ENCODE measurements around the gene CSMD2.
"Not testable (repeated sequence)": the region's sequence is repeated elsewhere in the genome, so short reads cannot be mapped to it uniquely, and the experiment has no call there.

CSMD2 gene

GRCh38 chr1:34050709-34051485 is 114.1 kb downstream of the CSMD2 start:
- DNase-seq = no peak

GRCh38 chr1:34049994-34050393 is 115.0 kb downstream of the CSMD2 start:
- DNase-seq = no peak

- DNase-seq = no peak
Measured at GRCh38 chr1:34049477-34049876, 115.6 kb downstream of the CSMD2 start.

- no peak for DNase-seq
Measured at GRCh38 chr1:34037856-34038255, 127.2 kb downstream of the CSMD2 start.

GRCh38 chr1:34037109-34037508 is 127.9 kb downstream of the CSMD2 start:
- DNase-seq = no peak

GRCh38 chr1:34034036-34034435 is 131.0 kb downstream of the CSMD2 start:
- DNase-seq = no peak

GRCh38 chr1:34029954-34030353 is 135.1 kb downstream of the CSMD2 start:
- no peak for DNase-seq

- no peak for DNase-seq
Measured at GRCh38 chr1:34029515-34029914, 135.5 kb downstream of the CSMD2 start.

GRCh38 chr1:34028381-34029055 is 136.5 kb downstream of the CSMD2 start:
- DNase-seq = no peak

GRCh38 chr1:34025675-34026074 is 139.4 kb downstream of the CSMD2 start:
- DNase-seq = no peak

GRCh38 chr1:34024485-34024884 is 140.5 kb downstream of the CSMD2 start:
- DNase-seq = no peak

GRCh38 chr1:34019741-34020552 is 145.1 kb downstream of the CSMD2 start:
- DNase-seq = no peak

- DNase-seq = no peak
Measured at GRCh38 chr1:34018285-34018684, 146.7 kb downstream of the CSMD2 start.

GRCh38 chr1:34016281-34016680 is 148.7 kb downstream of the CSMD2 start:
- not testable (repeated sequence) for DNase-seq

- DNase-seq = peak; percentile 35
Measured at GRCh38 chr1:34013958-34014737, 150.9 kb downstream of the CSMD2 start.

- DNase-seq = no peak
Measured at GRCh38 chr1:34013136-34013535, 151.9 kb downstream of the CSMD2 start.

- no peak for DNase-seq
Measured at GRCh38 chr1:34009340-34009985, 155.6 kb downstream of the CSMD2 start.

GRCh38 chr1:34007760-34008159 is 157.3 kb downstream of the CSMD2 start:
- no peak for DNase-seq

- DNase-seq = no peak
Measured at GRCh38 chr1:34005309-34005708, 159.7 kb downstream of the CSMD2 start.

- no peak for DNase-seq
Measured at GRCh38 chr1:34002810-34003209, 162.2 kb downstream of the CSMD2 start.

- DNase-seq = no peak
Measured at GRCh38 chr1:33997127-33998036, 167.6 kb downstream of the CSMD2 start.

All from retina (tissue), 1 donor.